Left ventricle myocardium superior (tissue), 1 donor: Measurements from ENCODE around the gene TRIM28. TPM values are rescaled to one million over a fixed set of nuclear protein-coding genes. Genes with fewer than 3 reads are reported as not detected.
"Not testable (repeated sequence)": the region's sequence is repeated elsewhere in the genome, so short reads cannot be mapped to it uniquely, and the experiment has no call there.

Experiments used
- ATAC-seq: fragments of 200-7000 bp; cut with Tn5 transposase; one replicate; pipeline ENCODE4 v1.9.1; 2020; ENCODE audit warnings: mild to moderate bottlenecking, moderate library complexity
- DNase-seq: peaks from one replicate; pipeline ENCODE4 v3.0.0-alpha.2; 2020
- intact Hi-C: fragments of 100-400 bp; cut with micrococcal nuclease; formaldehyde crosslinking; loops from one replicate; pipeline ENCODE4 v1.11.0; 2022
- total RNA-seq: library from RNA; stranded (reverse); fragmentation: NEBNext Ultra II Directional; extraction: Animal tissue kit (Norgen Biotek cat#: 25700); gene quantifications from one replicate; pipeline ENCODE4 v1.2.1, GENCODE V29; 2021
- donor health status: DM: no; HTN: yes; CAD: no; lungs with severe emphysema.

Gene TRIM28
- total RNA-seq, 1 donor from 2014 or later: 152 TPM

DNA sequence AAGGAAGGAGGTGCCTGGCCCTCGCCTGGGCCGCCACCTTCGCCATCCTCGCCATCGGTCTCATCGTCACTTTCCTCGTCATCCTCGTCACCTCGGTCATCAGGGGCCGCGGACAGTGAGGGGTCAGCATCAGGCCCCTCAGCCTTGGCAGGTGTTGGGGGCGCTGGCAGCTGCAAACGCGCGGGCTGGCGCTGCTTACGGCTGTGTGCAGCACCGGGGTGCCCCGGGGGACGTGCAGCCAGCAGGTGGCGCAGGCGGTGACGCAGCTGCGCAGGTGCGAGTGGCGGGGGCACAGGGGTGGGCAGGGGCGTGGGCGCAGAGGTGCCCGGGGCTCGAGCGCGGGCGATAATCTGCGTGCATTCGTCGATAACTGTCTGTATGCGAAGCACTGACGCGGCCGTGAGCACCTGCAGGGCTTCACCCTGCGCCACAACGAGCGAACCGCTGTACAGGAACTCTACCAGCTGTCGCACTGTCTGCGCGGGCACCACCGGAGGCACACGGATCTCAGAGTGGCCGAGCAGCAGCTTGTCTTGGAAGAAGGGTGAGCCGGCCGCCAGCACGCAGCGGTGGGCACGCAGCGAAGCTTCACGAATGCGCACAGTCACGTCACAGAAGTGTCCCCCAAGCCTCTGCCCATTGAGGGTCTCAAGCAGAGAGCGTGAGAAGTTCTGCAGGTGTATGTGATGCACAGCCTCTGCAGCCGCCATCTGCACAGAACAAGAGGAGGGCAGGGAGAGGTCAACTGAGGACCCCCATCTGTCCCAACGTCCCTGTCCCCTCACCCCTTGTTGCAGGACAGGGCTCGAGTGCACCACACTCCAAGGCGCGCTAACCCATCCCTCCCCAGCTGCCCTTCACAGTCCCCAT is 26.7 kb upstream of the TRIM28 start:
- intact Hi-C loops: no loop called here

DNA sequence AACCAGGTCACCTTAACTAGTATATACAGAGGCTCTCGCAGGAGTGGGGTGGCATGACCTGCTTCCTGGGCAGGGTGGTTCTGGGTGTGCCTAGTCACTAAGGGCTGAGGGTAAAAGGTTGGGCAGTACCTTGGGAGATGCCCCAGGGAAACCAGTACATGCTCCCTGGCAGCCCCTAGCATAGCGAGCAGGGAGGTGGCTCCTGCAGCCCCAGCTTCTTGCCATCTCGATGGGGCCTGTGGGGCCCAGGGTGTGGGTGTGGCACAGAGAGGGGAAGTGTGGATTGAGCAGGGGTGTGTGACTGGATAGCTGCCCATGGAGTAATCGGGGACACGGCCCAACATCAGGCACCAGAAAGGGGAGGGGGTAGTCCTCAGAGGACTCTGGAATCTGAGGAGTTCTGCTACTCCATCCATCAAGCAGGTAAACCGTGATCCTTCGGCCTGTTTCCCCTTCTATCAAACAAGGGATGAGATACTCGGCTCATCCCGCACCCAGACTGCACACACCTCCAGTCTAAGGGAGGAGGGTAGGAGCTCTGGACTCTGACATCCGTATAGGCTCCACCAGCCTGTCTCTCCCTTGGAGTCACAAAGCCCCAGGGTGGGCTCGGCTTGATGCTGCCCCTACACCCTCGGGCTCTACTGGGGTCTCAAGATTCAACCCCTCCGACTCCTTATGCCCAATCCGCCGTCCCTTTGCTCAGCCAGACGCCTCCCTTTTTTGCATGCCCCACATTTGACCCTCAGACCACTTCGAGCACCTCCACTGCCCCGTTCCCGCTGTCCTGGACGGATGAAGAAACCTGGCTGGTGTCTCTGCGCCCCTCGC is 25.4 kb upstream of the TRIM28 start:
- intact Hi-C loops: no loop called here
- DNase-seq (no peak), ATAC-seq (no peak)

More for the DNA sequence above, 26.7 kb upstream of the TRIM28 start:
- DNase-seq (no peak), ATAC-seq (no peak)

DNA sequence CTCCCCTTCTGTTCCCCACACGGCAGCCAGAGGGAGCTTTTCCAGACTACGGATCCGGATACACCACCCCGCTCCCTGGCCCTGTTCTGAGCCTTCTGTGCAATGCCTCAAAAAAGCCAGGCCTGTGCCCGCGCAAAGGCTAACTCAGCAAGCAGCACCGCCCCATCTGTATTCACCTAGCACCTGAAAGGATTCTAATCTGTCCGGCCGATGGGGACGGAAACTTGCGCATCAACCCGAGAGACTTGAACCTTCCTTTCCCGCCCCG is 24.8 kb upstream of the TRIM28 start:
- DNase-seq (peak; percentile 65), ATAC-seq (peak; percentile 65)
- intact Hi-C loops: no loop called here

DNA sequence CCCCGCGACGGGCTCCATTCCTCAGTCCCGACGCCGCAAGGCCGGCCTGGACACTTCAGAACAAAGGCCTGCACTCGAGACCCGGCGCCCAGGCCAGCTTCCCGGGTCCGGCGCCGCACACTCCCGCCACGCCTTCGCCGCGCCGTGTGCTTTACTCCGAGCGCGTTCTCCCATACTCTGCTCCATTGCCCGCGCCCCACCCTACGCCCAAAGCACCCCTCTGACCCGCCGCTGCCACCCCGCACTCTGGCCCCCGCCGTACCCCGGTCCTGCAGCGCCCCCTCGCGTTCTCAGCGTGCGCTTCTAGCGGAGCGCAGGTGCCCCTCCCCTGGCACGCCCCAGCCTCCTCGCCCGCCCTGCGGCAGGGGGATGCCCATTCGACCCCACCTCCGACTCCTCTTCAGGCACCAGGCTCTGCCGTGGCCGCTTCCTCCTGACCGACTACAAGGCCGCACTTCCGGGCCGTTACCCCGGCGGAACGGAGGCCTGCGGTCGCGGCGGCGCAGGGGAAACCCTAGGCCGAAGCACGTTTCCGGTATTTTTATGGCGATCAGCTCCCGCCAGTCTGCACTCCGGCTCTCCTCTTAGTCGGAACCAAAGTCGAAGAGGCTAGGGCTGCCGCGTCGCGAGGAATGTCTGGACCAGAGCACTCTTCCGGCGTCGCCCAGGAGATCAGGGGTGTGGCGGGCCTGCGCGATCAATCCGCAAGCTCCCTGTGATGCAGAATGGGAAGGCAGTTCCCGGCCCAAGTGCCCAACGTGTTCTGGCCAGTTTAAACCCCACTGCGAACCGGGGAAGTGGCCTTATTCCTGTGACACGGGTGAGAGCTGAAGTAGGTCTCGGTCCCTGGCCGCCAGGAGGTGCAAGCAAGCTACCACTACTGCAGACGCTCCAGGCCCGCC is 24.3 kb upstream of the TRIM28 start, which contains the start of gene ZBTB45:
ZBTB45 (minus strand) TSS at position 456 of the 902 bp plus-strand sequence. CDS start 2,137 bp downstream, outside the sequence.
- intact Hi-C loops: no loop called here
- peak; percentile 93 for DNase-seq
- peak; percentile 90 for ATAC-seq

DNA sequence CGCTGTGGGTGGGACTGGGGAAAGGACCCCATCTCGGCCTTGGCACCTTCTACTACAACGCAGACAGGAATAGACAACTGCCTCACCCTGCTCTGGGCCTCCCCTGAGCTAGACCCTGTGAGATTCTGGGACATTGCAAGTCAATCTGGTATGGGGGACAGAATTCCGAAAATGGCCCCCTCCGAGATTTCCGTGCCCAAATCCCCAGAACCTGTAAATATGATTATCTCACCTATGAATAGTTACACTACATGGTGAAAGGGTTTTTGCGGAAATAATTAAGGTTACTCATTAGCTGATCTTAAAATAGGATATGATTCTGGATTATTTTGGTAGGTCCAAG is 23.6 kb upstream of the TRIM28 start:
- intact Hi-C loops: no loop called here
- ATAC-seq (no peak), DNase-seq (no peak)

DNA sequence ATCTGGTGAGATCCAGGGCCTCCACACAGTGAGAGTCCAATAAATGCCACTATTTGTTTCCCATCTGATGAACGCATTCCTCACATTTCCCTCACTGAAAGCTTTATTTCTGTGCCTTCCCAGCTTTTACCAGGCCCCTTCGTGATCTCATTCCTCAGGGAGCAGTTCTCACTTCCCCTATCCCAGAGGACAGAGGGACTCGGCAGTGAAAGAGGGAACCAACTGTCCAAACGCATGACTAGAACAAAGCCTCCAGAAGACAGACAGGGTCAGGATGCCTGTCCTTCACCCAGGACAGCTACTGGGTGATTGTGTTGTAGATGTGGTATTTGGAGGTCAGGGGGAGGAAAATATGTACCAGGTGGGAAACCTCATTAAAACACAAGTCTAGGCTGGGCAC is 22.2 kb upstream of the TRIM28 start:
- no peak for ATAC-seq
- no peak for DNase-seq
- intact Hi-C loops: no loop called here

DNA sequence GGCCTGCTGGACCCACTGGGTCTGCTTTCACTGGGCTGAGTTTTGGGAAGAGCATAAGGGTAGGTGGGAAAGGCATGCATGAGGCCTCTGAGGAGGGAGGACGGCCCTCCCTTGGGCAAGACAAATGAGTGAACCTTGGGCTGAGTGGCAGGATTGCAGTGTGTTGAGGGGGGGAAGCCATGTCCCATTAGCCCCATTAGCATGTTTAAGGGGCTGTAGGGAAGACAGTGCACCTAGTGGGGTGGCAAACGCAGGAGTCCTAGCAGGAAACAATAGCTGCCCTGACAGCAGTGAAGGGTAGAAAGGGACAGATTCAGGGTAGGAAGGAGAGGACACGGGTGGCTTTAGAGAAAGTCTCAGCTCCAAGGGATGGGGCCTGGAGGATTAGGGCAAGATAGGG is 21.2 kb upstream of the TRIM28 start:
- DNase-seq (no peak), ATAC-seq (no peak)
- intact Hi-C loops: no loop called here

DNA sequence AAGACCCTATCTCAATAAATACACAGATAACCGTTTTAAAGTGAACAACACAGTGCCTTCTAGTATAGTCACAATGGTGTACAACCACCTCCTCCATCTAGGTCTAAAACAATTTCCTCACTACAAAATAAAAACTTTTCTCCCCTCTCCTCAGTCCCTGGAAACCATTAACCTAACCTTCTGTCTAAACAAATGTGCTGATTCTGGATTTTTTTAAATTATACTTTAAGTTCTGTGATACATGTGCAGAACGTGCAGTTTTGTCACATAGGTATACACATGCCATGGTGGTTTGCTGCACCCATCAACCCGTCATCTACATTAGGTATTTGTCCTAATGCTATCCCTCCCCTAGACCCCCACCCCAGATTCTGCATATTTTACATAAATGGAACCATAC is 14.5 kb upstream of the TRIM28 start:
- DNase-seq (no peak), ATAC-seq (no peak)
- intact Hi-C loops: no loop called here

DNA sequence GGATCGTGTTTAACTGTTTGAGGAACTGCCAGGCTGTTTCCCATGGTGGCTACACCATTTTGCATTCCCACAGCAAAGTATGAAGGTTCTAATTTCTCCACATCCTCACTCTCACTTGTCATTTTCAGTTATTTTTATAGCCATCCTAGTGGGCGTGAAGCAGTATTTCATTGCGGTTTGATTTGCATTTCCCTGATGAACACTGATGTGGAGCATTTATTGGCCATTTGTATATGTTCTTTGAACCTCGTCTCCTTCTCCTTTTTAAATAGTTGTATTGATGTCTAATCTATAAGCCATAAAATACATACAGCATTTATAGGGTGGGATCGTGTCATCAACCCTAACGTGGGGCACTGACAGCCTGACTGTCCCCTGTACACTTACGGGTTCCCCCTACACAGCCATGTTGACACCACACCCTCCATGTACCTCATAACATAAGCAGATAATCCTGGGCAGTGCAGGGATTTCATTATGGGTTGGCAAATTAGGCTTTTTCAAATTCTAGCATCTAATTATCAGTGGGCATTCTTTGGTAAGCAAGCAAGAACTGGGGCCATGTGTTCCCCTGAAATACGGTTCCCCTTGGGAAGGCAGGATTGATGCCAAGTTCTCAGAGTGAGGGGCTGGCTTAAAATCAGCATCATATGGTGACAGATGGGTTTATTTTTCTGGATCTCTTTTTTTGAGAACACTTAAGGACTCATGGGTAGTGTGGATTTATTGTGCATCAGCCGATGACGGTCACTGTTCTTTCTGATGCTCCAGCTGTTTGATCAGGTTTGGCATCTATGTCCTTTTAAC is 12.6 kb upstream of the TRIM28 start:
- intact Hi-C loops: no loop called here
- DNase-seq: no peak
- ATAC-seq: no peak

DNA sequence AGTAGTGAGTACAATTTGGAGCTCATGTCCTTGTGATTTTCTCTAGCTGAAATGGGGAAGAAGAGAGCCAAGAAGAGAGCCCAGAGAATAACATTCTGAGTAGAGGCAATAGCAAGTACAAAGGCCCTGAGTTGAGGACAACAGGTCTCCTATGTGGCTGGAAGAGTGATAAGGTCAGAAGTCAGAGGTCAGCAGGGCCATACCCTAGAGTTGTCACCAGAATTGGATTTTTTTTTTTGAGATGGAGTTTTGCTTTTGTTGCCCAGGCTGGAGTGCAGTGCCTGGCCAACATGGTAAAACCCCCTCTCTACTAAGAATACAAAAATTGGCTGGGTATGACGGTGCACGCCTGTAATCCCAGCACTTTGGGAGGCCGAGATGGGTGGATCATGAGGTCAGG is 8.0 kb upstream of the TRIM28 start:
- DNase-seq (no peak), ATAC-seq (no peak)
- intact Hi-C loops: no loop called here

DNA sequence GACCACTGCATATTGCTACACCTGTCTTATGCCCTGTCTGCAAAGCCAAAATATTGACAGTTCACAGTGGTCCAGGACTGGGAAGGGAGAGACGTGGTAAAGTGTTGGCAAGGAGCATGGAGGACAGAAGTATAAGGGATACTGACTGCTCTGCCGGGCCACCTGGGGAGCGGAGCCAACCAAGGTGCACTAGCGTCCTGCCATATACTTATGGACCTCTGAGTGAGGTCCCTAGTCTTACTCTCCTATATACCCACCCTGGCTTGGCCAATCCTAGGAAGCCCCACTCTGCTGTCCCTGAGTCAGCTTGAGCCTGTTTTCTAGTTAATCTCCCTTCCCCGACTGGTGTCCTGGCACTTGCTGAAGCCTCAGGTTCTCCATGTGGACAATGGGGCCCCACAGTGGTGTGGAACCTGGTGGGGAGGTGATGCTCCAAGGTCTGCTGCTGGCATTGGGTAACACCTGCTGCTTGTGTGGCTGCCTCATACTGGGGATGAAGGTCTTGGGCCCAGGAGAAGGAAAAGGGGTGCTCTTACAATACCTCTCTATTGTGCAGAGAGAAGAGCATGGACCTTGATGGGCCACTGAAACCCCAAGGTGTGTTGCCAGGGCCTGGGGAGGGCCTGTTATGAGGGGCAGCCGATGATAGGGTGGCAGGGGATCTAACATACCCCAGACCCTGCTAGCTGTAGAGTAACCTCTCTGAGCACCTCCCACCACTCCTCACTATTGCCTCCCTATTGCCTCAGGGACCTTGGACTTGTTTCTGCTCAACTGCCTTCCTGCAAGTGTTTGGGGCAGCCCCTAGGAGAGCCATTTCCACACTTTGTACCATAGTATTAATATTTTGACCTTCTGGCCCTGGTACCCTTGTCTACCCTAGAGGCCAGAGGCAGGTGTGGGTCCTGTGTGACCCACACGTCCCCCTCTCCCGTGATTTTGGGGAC is 6.7 kb upstream of the TRIM28 start:
- DNase-seq: no peak
- intact Hi-C loops: no loop called here
- ATAC-seq: no peak

DNA sequence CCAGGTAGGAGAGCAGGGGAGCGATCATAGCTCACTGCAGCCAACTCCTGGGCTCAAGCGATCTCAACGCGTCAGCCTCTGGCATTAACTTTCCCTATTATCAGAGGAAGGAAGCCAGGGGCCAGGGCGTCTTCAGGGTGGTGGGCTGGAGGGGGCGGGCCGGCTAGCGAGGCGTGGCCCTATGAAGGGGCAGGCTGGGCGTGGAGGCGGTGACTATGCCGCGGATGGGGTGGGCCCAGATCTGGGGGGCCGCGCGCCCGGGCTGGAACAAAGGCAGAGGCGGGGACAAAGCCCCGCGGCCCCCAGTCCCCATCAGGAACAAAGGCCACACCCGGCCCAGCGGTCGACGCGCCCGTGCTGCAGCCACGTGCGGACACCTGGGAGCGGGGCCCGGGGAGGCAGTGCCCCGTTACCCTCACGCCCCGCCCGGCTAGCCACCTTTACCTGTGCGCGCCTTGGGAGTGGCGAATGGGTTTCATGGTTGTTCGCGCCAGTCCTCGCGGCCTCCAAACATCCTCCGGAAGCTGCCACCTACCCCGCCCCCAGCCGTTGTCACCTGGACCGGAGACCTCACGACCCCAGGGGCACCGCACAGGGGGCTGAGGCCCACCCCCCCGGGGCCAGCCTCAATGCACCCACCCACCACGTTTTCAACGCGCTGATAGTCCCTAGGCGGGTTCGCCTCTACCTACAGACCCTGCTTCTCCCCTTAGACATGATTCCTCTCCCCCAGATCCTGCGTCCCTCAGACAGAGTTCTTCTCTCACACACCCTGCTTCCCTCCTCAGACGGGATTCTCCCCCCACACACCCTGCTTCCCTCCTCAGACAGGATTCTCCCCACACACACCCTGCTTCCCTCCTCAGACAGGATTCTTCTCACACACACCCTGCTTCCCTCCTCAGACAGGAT is 5.4 kb upstream of the TRIM28 start:
- ATAC-seq (peak; percentile 68), DNase-seq (no peak)
- intact Hi-C loops: no loop called here

DNA sequence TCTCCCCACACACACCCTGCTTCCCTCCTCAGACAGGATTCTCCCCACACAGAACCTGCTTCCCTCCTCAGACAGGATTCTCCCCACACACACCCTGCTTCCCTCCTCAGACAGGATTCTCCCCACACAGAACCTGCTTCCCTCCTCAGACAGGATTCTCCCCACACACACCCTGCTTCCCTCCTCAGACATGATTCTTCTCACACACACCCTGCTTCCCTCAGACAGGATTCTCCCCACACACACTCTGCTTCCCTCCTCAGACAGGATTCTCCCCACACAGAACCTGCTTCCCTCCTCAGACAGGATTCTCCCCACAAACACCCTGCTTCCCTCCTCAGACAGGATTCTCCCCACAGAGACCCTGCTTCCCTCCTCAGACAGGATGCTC is 4.7 kb upstream of the TRIM28 start:
- ATAC-seq, intact Hi-C loops, DNase-seq: not testable (repeated sequence)

DNA sequence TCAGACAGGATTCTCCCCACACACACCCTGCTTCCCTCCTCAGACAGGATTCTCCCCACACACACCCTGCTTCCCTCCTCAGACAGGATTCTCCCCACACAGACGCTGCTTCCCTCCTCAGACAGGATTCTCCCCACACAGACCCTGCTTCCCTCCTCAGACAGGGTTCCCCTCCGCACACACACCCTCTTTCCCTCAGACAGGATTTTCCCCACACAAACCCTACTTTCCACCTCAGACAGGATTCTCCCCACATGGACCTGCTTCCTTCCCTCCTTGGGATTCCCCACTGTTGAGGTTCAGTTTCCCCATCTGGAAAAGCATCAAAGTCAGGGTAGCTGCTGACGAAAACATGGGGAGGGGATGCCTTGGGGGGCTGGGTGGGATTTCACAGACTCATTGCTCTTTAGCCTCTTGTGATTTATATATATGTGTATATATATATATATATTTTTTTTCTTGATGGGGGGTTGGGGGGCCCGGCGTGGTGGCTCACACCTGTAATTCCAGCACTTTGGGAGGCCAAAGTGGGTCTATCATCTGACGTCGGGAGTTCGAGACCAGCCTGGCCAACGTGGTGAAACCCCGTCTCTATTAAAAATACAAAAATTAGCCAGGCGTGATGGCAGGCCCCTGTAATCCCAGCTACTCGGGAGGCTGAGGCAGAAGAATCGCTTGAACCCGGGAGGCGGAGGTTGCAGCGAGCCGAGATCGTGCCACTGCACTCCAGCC is 1.1 kb upstream of the TRIM28 start:
- DNase-seq, intact Hi-C loops, ATAC-seq: not testable (repeated sequence)

DNA sequence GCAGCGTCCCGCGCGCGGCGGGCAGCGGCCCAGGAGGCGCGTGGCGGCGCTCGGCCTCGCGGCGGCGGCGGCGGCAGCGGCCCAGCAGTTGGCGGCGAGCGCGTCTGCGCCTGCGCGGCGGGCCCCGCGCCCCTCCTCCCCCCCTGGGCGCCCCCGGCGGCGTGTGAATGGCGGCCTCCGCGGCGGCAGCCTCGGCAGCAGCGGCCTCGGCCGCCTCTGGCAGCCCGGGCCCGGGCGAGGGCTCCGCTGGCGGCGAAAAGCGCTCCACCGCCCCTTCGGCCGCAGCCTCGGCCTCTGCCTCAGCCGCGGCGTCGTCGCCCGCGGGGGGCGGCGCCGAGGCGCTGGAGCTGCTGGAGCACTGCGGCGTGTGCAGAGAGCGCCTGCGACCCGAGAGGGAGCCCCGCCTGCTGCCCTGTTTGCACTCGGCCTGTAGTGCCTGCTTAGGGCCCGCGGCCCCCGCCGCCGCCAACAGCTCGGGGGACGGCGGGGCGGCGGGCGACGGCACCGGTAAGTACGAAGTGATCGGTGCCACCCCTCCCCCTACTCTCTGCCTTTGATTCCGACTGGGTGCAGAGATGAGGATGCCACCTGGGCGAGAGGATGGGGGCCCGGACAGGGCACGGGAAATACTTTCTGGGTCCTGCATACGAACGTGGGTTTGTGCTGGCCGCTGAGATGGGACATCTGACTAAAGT is 874 bp downstream of the TRIM28 start:
- peak; percentile 17 for ATAC-seq

More for the DNA sequence above, 874 bp downstream of the TRIM28 start:
- DNase-seq: no peak
- intact Hi-C loops: no loop called here
